Osteocyte (in vitro differentiated cells): ENCODE results near the gene TSHZ2. TPM values are rescaled to one million over a fixed set of nuclear protein-coding genes. Genes with fewer than 3 reads are reported as not detected.

Source experiments
- DNase-seq: peaks from one replicate; pipeline ENCODE4 v3.0.0; 2021; ENCODE audit warnings: mixed read lengths; ENCODE audit not compliant: unreplicated experiment; ENCODE audit errors: extremely low spot score
- H3K27ac Mint-ChIP-seq: one replicate; pipeline ENCODE4 v1.8.0; 2021; ENCODE audit warnings: mild to moderate bottlenecking, mixed read lengths; ENCODE audit not compliant: unreplicated experiment
- H3K27me3 Mint-ChIP-seq: one replicate; pipeline ENCODE4 v1.8.0; 2021; ENCODE audit warnings: mixed read lengths; ENCODE audit not compliant: unreplicated experiment
- H3K36me3 Mint-ChIP-seq: one replicate; pipeline ENCODE4 v1.8.0; 2021; ENCODE audit warnings: mixed read lengths; ENCODE audit not compliant: unreplicated experiment
- H3K4me1 Mint-ChIP-seq: one replicate; pipeline ENCODE4 v1.8.0; 2021; ENCODE audit warnings: mixed read lengths; ENCODE audit not compliant: unreplicated experiment
- H3K4me3 Mint-ChIP-seq: one replicate; pipeline ENCODE4 v1.8.0; 2021; ENCODE audit warnings: mild to moderate bottlenecking, moderate library complexity, mixed read lengths; ENCODE audit not compliant: unreplicated experiment
- H3K9me3 Mint-ChIP-seq: one replicate; pipeline ENCODE4 v1.8.0; 2021; ENCODE audit warnings: mixed read lengths; ENCODE audit not compliant: unreplicated experiment
- total RNA-seq: library from RNA; stranded (reverse); gene quantifications from 2 replicates; pipeline ENCODE4 v1.2.1, GENCODE V29; 2021
- TF ChIP-seq, protein P1 (sequence below): fragments of 200-600 bp; sonication (generic); IDR thresholded peaks from 2 replicates; pipeline ENCODE4 v1.5.0; 2021; ENCODE audit warnings: antibody characterized with exemption, mild to moderate bottlenecking, moderate library complexity

The TSHZ2 gene
- total RNA-seq, 1 donor from 2014 or later: not detected

GRCh38 chr20:53381568-53382262 lies 409.6 kb downstream of the TSHZ2 start:
- TF ChIP-seq, protein P1, sequence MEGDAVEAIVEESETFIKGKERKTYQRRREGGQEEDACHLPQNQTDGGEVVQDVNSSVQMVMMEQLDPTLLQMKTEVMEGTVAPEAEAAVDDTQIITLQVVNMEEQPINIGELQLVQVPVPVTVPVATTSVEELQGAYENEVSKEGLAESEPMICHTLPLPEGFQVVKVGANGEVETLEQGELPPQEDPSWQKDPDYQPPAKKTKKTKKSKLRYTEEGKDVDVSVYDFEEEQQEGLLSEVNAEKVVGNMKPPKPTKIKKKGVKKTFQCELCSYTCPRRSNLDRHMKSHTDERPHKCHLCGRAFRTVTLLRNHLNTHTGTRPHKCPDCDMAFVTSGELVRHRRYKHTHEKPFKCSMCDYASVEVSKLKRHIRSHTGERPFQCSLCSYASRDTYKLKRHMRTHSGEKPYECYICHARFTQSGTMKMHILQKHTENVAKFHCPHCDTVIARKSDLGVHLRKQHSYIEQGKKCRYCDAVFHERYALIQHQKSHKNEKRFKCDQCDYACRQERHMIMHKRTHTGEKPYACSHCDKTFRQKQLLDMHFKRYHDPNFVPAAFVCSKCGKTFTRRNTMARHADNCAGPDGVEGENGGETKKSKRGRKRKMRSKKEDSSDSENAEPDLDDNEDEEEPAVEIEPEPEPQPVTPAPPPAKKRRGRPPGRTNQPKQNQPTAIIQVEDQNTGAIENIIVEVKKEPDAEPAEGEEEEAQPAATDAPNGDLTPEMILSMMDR: no peak
- no peaks in the 10 kb centered on the region for H3K9me3 Mint-ChIP-seq
- no peak overlapping the region for H3K27ac Mint-ChIP-seq
- no peak for DNase-seq
- H3K27me3 Mint-ChIP-seq: peaks cover 10% of the 10 kb centered on the region
- H3K36me3 Mint-ChIP-seq: no peaks in the 10 kb centered on the region
- H3K4me3 Mint-ChIP-seq: no peak overlapping the region
- no peaks in the 10 kb centered on the region for H3K4me1 Mint-ChIP-seq

DNA sequence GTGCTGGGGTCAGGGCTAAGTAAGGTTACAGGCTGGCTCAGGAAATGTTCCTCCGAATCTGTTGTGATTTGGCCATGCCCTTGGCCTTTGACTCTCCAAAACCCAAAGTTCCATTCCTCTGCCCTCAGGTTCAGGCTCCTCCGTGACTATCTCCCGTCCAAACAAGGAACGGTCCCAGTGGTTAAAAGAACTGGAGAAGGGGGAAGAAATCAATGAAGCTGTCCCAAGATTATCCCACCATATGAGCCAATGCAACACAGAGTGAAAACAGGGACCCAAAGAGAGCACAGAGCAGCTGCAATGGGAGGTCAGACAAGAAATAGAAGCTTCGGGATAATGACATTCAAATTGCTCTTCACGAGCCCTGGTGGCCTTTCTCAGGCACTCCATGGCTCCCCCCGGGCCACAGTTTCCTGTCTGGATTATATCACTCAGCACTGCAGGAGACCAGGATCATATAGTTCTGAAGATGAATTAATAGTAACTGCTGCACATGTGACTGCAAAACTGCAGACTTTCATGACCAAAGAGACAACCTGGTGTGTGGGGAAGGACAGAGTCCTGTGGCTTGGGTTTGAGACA lies 410.2 kb downstream of the TSHZ2 start:
- Mint-ChIP-seq H3K9me3 (no peaks in the 10 kb centered on the region), H3K27me3 (peaks cover 16% of the 10 kb centered on the region), H3K4me3 (no peak overlapping the region), H3K4me1 (no peaks in the 10 kb centered on the region), H3K36me3 (no peaks in the 10 kb centered on the region), H3K27ac (no peak overlapping the region)
- TF ChIP-seq, protein P1: no peak
- DNase-seq: no peak

DNA sequence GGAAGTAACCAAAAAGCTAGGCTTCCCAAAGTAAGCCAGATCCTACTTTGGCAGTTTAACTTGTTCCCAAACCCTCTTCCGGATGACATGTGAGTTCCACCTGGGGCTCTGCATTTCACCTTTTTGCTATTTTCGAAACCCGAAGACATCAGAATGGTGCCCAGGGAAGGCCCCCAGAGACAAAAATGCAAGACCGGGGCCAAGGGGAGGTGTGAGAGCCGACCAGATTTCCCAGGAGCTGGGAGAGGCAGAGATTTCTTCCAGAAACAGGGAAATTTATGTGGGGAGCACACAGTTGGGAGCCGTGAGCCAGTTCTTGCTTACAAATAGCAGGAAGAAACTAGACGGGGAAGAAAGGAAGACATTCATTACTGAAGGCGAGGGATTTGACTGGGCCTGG lies 411.8 kb downstream of the TSHZ2 start:
- Mint-ChIP-seq H3K36me3 (no peaks in the 10 kb centered on the region), H3K27ac (no peak overlapping the region), H3K4me1 (no peaks in the 10 kb centered on the region), H3K9me3 (no peaks in the 10 kb centered on the region), H3K4me3 (no peak overlapping the region), H3K27me3 (peaks cover 16% of the 10 kb centered on the region)
- no peak for DNase-seq
- TF ChIP-seq, protein P1: no peak

GRCh38 chr20:53384392-53384791 lies 412.2 kb downstream of the TSHZ2 start:
- H3K4me1 Mint-ChIP-seq: no peaks in the 10 kb centered on the region
- peaks cover 16% of the 10 kb centered on the region for H3K27me3 Mint-ChIP-seq
- TF ChIP-seq, protein P1: no peak
- no peak for DNase-seq
- H3K27ac Mint-ChIP-seq: no peak overlapping the region
- H3K36me3 Mint-ChIP-seq: no peaks in the 10 kb centered on the region
- no peak overlapping the region for H3K4me3 Mint-ChIP-seq
- H3K9me3 Mint-ChIP-seq: no peaks in the 10 kb centered on the region

DNA sequence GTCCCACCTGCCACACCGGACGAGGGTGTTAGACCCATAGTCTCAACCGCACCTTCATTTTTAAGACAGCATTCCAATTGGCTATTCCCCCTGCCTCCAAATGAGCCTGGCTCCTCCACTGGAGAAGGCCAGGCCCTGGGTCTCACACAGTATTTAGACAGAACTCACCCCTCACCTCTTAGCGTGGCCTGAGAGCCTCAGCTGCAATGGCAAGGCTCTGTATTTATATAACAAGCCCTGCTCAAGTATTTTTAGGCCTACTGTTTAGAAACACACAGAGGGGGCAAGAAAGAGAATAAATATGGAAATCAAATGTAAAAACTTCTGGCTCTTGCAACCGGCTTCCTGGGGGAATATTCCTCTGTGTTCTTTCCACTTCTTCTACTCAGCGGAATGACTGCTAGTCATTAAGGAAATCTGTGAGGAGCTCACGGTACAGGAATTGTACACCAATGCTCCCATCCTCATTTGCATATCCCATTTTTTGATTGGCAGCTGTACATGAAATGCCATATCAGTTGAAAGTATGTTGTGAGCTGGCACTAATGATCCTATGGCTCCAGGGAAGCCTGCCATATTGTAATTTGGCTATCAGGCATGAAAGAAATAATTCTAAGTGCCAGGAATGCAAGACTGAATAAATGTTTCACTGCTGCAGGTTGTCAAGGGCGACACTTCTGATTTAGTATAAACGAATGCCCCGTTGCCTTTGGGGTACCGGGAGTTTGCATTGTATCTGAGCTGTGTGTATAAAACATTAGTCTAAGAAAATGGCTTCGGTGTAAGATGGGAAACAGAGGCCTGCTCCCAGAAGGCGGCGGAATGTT lies 414.0 kb downstream of the TSHZ2 start:
- H3K4me3 Mint-ChIP-seq: no peak overlapping the region
- H3K27ac Mint-ChIP-seq: no peak overlapping the region
- H3K36me3 Mint-ChIP-seq: no peaks in the 10 kb centered on the region
- H3K27me3 Mint-ChIP-seq: peaks cover 16% of the 10 kb centered on the region
- no peaks in the 10 kb centered on the region for H3K9me3 Mint-ChIP-seq
- TF ChIP-seq, protein P1: no peak
- H3K4me1 Mint-ChIP-seq: no peaks in the 10 kb centered on the region
- DNase-seq: no peak
